Suprapubic skin (tissue), 4 donors: ENCODE data around the gene SLC6A11. TPM values are rescaled to one million over a fixed set of nuclear protein-coding genes. Genes with fewer than 3 reads are reported as not detected.

Source experiments
- DNase-seq, 2 donors: peaks; one replicate each; pipeline ENCODE4 v3.0.0-alpha.2; 2019; ENCODE audit warnings: low spot score in 2 of 2
- H3K27ac ChIP-seq: fragments of 200-600 bp; sonication (generic); one replicate; pipeline ENCODE4 v1.5.1; 2019
- H3K27me3 ChIP-seq: fragments of 200-600 bp; sonication (generic); one replicate; pipeline ENCODE4 v1.5.1; 2019
- H3K36me3 ChIP-seq: fragments of 200-600 bp; sonication (generic); one replicate; pipeline ENCODE4 v1.5.1; 2019
- H3K4me1 ChIP-seq: fragments of 200-600 bp; sonication (generic); one replicate; pipeline ENCODE4 v1.5.1; 2019
- H3K4me3 ChIP-seq: fragments of 200-600 bp; sonication (generic); one replicate; pipeline ENCODE4 v1.5.1; 2019; ENCODE audit warnings: mild to moderate bottlenecking
- H3K9me3 ChIP-seq: fragments of 200-600 bp; sonication (generic); one replicate; pipeline ENCODE4 v1.5.1; 2019
- CTCF ChIP-seq, 2 donors: fragments of 200-600 bp in 1 of 2; fragments of 450-650 bp in 1 of 2; sonication (generic) in 1 of 2; IDR thresholded peaks; one replicate each; pipeline ENCODE4 v1.5.1; 2016 to 2019; ENCODE audit warnings: antibody characterized with exemption in 2 of 2, mild to moderate bottlenecking in 1 of 2, moderate library complexity in 1 of 2
- EP300 ChIP-seq: sonication (generic); formaldehyde crosslinking; IDR thresholded peaks from one replicate; pipeline ENCODE4 v1.6.1; 2017; ENCODE audit warnings: antibody characterized with exemption
- POLR2A ChIP-seq, 2 donors: fragments of 450-650 bp; IDR thresholded peaks; one replicate each; pipeline ENCODE4 v1.6.1; 2017; ENCODE audit warnings: antibody characterized with exemption in 2 of 2, mild to moderate bottlenecking in 2 of 2, moderate library complexity in 2 of 2
- POLR2AphosphoS5 ChIP-seq, 3 donors: sonication (generic); formaldehyde crosslinking; IDR thresholded peaks; one replicate each; pipeline ENCODE4 v1.6.1; 2017; ENCODE audit warnings: antibody characterized with exemption in 3 of 3
- WGBS: methylation state at CpG from one replicate; pipeline ENCODE4 v1.1.5; 2018; 5-methylcytosine and 5-hydroxymethylcytosine counted together
- total RNA-seq, 4 donors: library from RNA; depleted of rRNA; stranded (reverse); fragments of >200 nt; gene quantifications; one replicate each; pipeline ENCODE4 v1.1.0, GENCODE V29; 2016

Gene SLC6A11
- total RNA-seq, 4 donors from 2014 or later = 4.3 to 7.9 (median 6.2) TPM

DNA sequence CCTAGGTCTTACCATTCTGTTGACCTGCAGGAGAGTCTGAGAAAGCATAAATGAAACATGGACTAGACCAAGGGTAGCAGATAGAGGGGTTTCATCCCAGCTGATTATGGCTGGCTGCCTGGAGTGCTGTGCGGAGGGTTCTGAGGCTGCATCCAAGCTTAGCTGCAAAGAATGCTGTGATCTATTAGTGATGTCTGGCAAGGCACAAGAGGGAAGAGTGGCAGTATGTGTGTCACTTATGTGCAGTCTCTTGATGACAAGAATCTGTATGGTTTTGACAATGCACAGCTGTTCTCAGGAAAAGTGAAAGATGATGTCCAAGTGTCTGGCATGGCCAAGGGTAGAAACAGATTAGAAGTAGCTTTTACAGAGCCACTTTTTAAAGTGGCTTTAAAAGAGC lies 54.3 kb downstream of the SLC6A11 start:
- Histone ChIP-seq H3K27ac (no peak overlapping the region), H3K4me3 (no peak overlapping the region), H3K27me3 (peaks cover 3% of the 10 kb centered on the region), H3K9me3 (no peaks in the 10 kb centered on the region), H3K4me1 (no peaks in the 10 kb centered on the region), H3K36me3 (no peaks in the 10 kb centered on the region)
- no peak for DNase-seq
- TF ChIP-seq POLR2AphosphoS5 (IDR thresholded peaks at IDR 0.05) = no peak
- TF ChIP-seq POLR2A (IDR thresholded peaks at IDR 0.05) = no peak
- TF ChIP-seq EP300 = no peak
- TF ChIP-seq CTCF (IDR thresholded peaks at IDR 0.05) = no peak
- WGBS = 90% methylated on average over 1 of the region's 1 CpG

- WGBS = 72% methylated on average over 5 of the region's 5 CpGs
- Histone ChIP-seq H3K4me1 (no peaks in the 10 kb centered on the region), H3K9me3 (no peaks in the 10 kb centered on the region), H3K27ac (no peak overlapping the region), H3K36me3 (no peaks in the 10 kb centered on the region), H3K27me3 (peaks cover 3% of the 10 kb centered on the region), H3K4me3 (no peak overlapping the region)
- TF ChIP-seq POLR2A (IDR thresholded peaks at IDR 0.05) (no peak), POLR2AphosphoS5 (IDR thresholded peaks at IDR 0.05) (no peak), EP300 (no peak), CTCF (IDR thresholded peaks at IDR 0.05) (no peak)
- no peak for DNase-seq
Observed at GRCh38 chr3:10873415-10873814, 57.4 kb downstream of the SLC6A11 start.

DNA sequence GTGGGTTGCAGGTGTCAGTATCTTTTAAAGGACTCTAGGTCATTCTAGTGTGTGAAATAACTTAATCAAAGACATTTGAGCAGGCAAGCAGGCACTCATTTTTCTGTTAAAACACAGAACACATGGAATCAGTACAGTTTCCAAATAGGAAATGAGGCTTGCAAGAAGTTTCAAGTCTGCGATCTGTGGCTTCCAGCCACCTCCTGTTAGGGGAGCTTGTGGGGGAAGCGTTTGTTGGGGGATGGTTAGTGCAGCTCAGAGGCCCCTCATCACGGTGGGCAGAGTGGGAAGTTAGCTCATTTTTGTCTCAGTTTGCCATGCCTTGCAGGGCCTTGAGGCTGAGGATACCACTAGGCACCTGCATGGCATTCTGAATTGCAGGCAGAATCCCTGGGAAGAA lies 59.9 kb downstream of the SLC6A11 start:
- Histone ChIP-seq H3K36me3 (no peaks in the 10 kb centered on the region), H3K9me3 (no peaks in the 10 kb centered on the region), H3K27me3 (peaks cover 4% of the 10 kb centered on the region), H3K4me1 (no peaks in the 10 kb centered on the region), H3K27ac (no peak overlapping the region), H3K4me3 (no peak overlapping the region)
- WGBS = 45% methylated on average over 3 of the region's 3 CpGs
- no peak for TF ChIP-seq POLR2AphosphoS5 (IDR thresholded peaks at IDR 0.05)
- no peak for TF ChIP-seq EP300
- TF ChIP-seq POLR2A (IDR thresholded peaks at IDR 0.05) = no peak
- no peak for TF ChIP-seq CTCF (IDR thresholded peaks at IDR 0.05)
- DNase-seq = no peak

GRCh38 chr3:10876661-10877060 lies 60.6 kb downstream of the SLC6A11 start:
- peaks cover 9% of the 10 kb centered on the region for H3K27me3 ChIP-seq
- H3K9me3 ChIP-seq = no peaks in the 10 kb centered on the region
- 61% methylated on average over 4 of the region's 4 CpGs for WGBS
- no peak for DNase-seq
- TF ChIP-seq POLR2AphosphoS5 (IDR thresholded peaks at IDR 0.05) = no peak
- TF ChIP-seq CTCF (IDR thresholded peaks at IDR 0.05) = no peak
- no peak overlapping the region for H3K4me3 ChIP-seq
- H3K4me1 ChIP-seq = no peaks in the 10 kb centered on the region
- H3K27ac ChIP-seq = no peak overlapping the region
- no peaks in the 10 kb centered on the region for H3K36me3 ChIP-seq

DNA sequence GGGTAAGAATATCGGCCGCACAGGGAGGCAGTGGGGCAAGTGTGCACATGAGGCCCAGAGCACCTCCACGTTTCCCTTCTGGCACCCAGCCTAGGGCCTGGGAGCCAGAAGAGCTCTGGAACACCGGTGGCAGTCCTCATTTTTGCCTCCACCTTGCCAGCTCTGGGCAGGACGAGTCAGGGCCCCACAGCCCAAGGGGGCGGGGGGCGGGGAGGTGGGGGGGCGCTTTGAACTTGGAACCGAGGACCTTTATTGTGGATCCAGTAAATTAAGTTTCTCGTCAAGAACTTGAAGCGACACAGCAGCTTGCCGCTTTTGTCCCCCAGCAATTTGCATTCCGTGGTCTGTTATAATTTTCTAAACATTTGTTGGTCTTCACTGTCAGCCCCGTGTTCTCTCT lies 66.8 kb downstream of the SLC6A11 start:
- Histone ChIP-seq H3K9me3 (no peaks in the 10 kb centered on the region), H3K4me1 (no peaks in the 10 kb centered on the region), H3K4me3 (no peak overlapping the region), H3K27ac (no peak overlapping the region), H3K36me3 (no peaks in the 10 kb centered on the region), H3K27me3 (peaks cover 13% of the 10 kb centered on the region)
- no peak for TF ChIP-seq EP300
- TF ChIP-seq CTCF (IDR thresholded peaks at IDR 0.05) = no peak
- WGBS = 75% methylated on average over 14 of the region's 14 CpGs
- DNase-seq = no peak
